ENCODE measurements around the gene JAKMIP1. TPM values are rescaled to one million over a fixed set of nuclear protein-coding genes. Genes with fewer than 3 reads are reported as not detected.

JAKMIP1 gene
- total and polyA plus RNA-seq, 2 of the 13 experiments (the other 11 are each of a cell fraction or from before 2014, with no cell fraction given): not detected

GRCh38 chr4:6128221-6128850 lies 72.0 kb downstream of the JAKMIP1 start:
- POLR2A ChIA-PET: no interaction called here
- no peaks in the 10 kb centered on the region for H3K36me3 ChIP-seq (replicated peaks in 1 of 2; ENCODE audit: control insufficient read depth in 1 of 2, insufficient read depth in 2 of 2, low read length in 2 of 2)
- in situ Hi-C loops (cut with HindIII; ENCODE audit: extremely low pct_ligation_motif_present, low pct_unique_long_range_greater_than_20kb): no loop called here
- FAIRE-seq (no peak), DNase-seq (ENCODE audit: low spot score) (peak; percentile 46), ATAC-seq (peak; percentile 62)
- no peaks in the 10 kb centered on the region for H3K9me3 ChIP-seq (ENCODE audit: low read length)
- H3K4me3 ChIP-seq (replicated peaks in 1 of 3; ENCODE audit: insufficient read depth in 1 of 3, low read depth in 2 of 3, low read length in 3 of 3): no peak overlapping the region
- intact Hi-C loops (cut with micrococcal nuclease; ENCODE audit: unreplicated experiment): no loop called here
- no peaks in the 10 kb centered on the region for H4K20me1 ChIP-seq (ENCODE audit: insufficient read depth, low read length)
- no TSS peak for BruUV-seq (replicated peaks)
- no peaks in the 10 kb centered on the region for H3K27me3 ChIP-seq (ENCODE audit: control insufficient read depth in 1 of 2, insufficient read depth in 2 of 2, low read length in 2 of 2)
- H3K79me2 ChIP-seq (ENCODE audit: insufficient read depth, low read length): no peaks in the 10 kb centered on the region
- CTCF ChIA-PET (ENCODE audit: low intra/inter-chr PET ratio, low total read pairs): no interaction called here
- H3K27ac ChIP-seq (ENCODE audit: extremely low read length, insufficient read depth, low read length): no peak overlapping the region
- peaks cover 7% of the 10 kb centered on the region; the same call in 1 of the 2 replicates for H3K4me1 ChIP-seq (ENCODE audit: insufficient read depth, low read length)
- H2AFZ ChIP-seq (ENCODE audit: low read length): no peak overlapping the region
- no peak overlapping the region for H3K9ac ChIP-seq (ENCODE audit: insufficient read depth, low read depth, low read length)
- no peak overlapping the region for H3K4me2 ChIP-seq (ENCODE audit: low read depth, low read length)
- whole genome bisulfite sequencing (ENCODE audit: low lambda C conversion rate): 1% methylated on average over 10 of the region's 11 CpGs
- TF ChIP-seq EP300 (IDR thresholded peaks at IDR 0.05; ENCODE audit: low read depth in 2 of 2, low read length in 2 of 2) (no peak), EP300 (CRISPR knock-in tag; IDR thresholded peaks at IDR 0.05; ENCODE audit: borderline replicate concordance) (no peak), NFE2L1 (CRISPR knock-in tag; IDR thresholded peaks at IDR 0.05; ENCODE audit: borderline replicate concordance) (no peak), CREBL2 (CRISPR knock-in tag; IDR thresholded peaks at IDR 0.05; ENCODE audit: borderline replicate concordance) (no peak), ZNF644 (CRISPR knock-in tag; IDR thresholded peaks at IDR 0.05; ENCODE audit: low read depth) (0 out of 2 replicates have a peak, but pooled peaks have one; percentile 14), SRSF1 (optimal IDR thresholded peaks at IDR 0.05; ENCODE audit: low read depth, low read length) (no peak), TCF12 (IDR thresholded peaks at IDR 0.05) (no peak), TCF12 (CRISPR knock-in tag; IDR thresholded peaks at IDR 0.05) (no peak), PAWR (CRISPR knock-in tag; IDR thresholded peaks at IDR 0.05; ENCODE audit: borderline replicate concordance) (no peak), ARNTL (CRISPR knock-in tag; IDR thresholded peaks at IDR 0.05) (peak; percentile 49; the same call in 1 of the 2 replicates), SMAD3 (CRISPR knock-in tag; IDR thresholded peaks at IDR 0.05) (no peak), ZFP36 (IDR thresholded peaks at IDR 0.05; ENCODE audit: borderline replicate concordance, low read depth, low read length, partially characterized antibody) (no peak), HNRNPLL (IDR thresholded peaks at IDR 0.05; ENCODE audit: low read depth, low read length, poor library complexity, severe bottlenecking) (no peak), ZNF878 (CRISPR knock-in tag; IDR thresholded peaks at IDR 0.05) (no peak), ZNF3 (CRISPR knock-in tag; IDR thresholded peaks at IDR 0.05) (no peak), ZNF558 (CRISPR knock-in tag; IDR thresholded peaks at IDR 0.05; ENCODE audit: borderline replicate concordance) (no peak), ZNF768 (CRISPR knock-in tag; IDR thresholded peaks at IDR 0.05) (peak; percentile 28; the same call in 1 of the 2 replicates), RBM22 (optimal IDR thresholded peaks at IDR 0.05; ENCODE audit: low read length) (no peak), MAX (IDR thresholded peaks at IDR 0.05) (peak; percentile 86), POGZ (CRISPR knock-in tag; IDR thresholded peaks at IDR 0.05) (no peak), ARID2 (CRISPR knock-in tag; IDR thresholded peaks at IDR 0.05; ENCODE audit: borderline replicate concordance) (no peak), NR2F6 (IDR thresholded peaks at IDR 0.05) (no peak), NR2F6 (CRISPR knock-in tag; IDR thresholded peaks at IDR 0.05) (no peak), CBFB (CRISPR knock-in tag; IDR thresholded peaks at IDR 0.05) (no peak), SOX13 (IDR thresholded peaks at IDR 0.05) (peak; percentile 69; the same call in 1 of the 2 replicates), SOX13 (CRISPR knock-in tag; conservative IDR thresholded peaks at IDR 0.05 in 1 of 2, IDR thresholded peaks at IDR 0.05 in 1 of 2) (peak in 1 of 2 experiments; percentile 93; a peak in 2 of 4 replicates), NCOA2 (CRISPR knock-in tag; IDR thresholded peaks at IDR 0.05) (no peak), TFDP1 (CRISPR knock-in tag; IDR thresholded peaks at IDR 0.05; ENCODE audit: borderline replicate concordance) (peak; percentile 78; the same call in 1 of the 2 replicates)
